GM18508 (cell line): ENCODE measurements around the gene SLC39A2.
"Not testable (repeated sequence)": the region's sequence is repeated elsewhere in the genome, so short reads cannot be mapped to it uniquely, and the experiment has no call there.

ENCODE experiments used
- ATAC-seq: cut with Tn5 transposase; IDR thresholded peaks from one replicate; pipeline ENCODE4 v1.9.1; 2021; ENCODE audit warnings: moderate number of reproducible peaks; ENCODE audit not compliant: insufficient read depth, unreplicated experiment

SLC39A2 gene

DNA sequence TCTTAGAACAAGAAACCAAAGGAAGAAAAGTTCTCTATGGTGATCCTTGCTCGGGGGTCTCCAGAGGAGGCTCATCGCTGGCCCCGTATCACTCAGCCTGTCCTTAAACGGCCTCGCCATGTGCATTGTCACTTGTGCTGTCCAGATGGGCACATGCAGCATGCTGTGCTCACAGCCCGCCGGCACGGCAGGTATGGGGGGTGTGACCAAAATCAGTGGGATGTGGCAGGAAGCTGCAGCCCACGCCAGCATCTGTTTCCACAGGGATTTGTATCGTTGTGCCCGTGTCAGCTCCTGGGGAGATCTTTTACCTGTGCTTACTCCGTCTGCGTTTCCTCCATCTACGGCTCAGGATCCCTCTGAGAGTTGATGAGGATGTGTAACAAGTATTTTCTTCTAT lies 2.6 kb upstream of the SLC39A2 start:
- no peak for ATAC-seq

DNA sequence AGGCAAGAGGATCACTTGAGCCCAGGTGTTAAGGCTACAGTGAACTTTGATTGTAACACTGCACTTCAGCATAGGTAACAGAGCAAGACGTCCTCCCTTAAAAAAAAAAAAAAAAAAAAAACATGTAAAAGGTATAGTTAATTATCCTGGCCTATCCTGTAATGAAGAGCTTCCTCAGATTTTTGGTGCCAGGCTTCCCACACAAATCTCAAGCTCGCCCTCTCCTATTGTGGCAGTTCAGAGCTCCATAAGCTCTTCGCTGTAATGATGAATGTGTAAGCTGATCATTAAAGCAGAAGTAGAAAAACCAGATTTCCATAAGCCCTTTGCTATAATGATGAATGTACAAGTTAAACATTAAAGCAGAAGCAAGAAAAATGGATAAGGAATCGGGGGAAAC lies 2.0 kb upstream of the SLC39A2 start:
- no peak for ATAC-seq

- no peak for ATAC-seq
Measured at GRCh38 chr14:20997564-20997963, 1.5 kb upstream of the SLC39A2 start.

- ATAC-seq: no peak
Measured at GRCh38 chr14:20998139-20998538, 954 bp upstream of the SLC39A2 start.

DNA sequence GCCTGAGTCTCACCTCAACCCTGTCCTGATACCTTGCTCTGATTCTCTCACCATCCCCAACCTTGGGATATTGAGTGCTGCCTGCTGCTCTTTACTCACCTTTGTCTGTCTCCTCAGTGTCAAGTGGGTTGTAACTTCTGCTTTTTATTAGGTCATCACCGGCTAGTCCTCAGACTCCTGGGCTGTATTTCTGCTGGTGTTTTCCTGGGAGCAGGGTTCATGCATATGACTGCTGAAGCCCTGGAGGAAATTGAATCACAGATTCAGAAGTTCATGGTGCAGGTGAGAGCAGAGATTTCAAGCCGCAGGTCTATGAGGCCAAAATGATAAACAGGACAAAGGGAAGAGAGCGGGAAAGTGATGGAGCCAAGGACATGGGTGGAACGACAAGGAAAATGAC lies 498 bp downstream of the SLC39A2 start:
- no peak for ATAC-seq

DNA sequence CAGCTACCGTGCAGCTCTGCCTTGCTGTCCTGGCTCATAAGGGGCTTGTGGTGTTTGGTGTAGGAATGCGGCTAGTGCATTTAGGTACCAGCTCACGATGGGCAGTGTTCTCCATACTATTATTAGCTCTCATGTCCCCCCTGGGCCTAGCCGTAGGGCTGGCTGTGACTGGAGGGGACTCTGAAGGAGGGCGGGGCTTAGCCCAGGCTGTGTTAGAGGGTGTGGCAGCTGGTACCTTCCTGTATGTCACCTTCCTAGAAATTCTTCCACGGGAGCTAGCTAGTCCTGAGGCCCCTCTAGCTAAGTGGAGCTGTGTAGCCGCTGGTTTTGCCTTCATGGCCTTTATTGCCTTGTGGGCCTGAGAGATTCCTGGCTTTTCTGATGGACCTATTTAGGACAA lies 2.1 kb downstream of the SLC39A2 start:
- ATAC-seq: no peak

- ATAC-seq: no peak
Measured at GRCh38 chr14:21003788-21004346, 4.8 kb downstream of the SLC39A2 start.

- ATAC-seq: not testable (repeated sequence)
Measured at GRCh38 chr14:21009721-21010120, 10.6 kb downstream of the SLC39A2 start.

GRCh38 chr14:21011136-21011535 lies 12.0 kb downstream of the SLC39A2 start:
- ATAC-seq: no peak

DNA sequence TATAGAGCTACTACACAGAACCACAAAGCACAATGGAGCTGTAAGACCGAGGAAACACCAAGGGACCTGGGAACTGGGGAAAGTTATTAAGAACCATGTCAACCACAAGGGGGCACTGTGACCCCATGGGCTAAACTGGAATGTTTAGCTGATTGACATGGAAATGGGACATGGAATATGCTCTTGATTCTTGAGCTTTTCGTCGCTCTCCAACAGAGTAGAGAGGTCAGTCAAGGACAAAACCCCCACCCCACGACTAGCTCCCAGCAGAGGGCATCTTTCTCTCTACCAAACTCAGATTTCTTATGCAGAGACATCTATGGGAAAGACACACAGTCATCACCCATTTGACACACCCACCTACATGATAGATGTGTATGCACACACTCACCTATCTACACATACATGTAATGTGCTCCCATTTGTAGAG lies 15.7 kb downstream of the SLC39A2 start:
- no peak for ATAC-seq

DNA sequence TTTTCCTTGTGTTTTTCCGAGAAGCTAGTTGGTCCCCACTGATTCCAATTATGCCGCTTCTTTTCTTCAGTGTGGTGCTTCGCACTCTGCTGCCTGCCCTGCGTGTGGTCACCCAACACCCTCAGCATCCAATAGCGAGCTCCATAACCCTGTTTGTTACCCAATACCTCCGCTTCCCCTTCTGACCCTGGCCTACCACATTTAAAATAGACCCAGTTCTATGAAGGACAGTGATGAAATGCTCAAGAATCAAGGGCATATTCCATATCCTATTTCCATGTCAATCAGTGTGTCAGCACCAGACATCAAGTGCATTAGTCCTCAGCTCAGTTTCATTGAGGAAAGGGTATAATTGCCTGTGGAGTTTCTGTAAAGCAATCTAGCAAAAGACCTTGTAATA lies 16.2 kb downstream of the SLC39A2 start:
- ATAC-seq: no peak

DNA sequence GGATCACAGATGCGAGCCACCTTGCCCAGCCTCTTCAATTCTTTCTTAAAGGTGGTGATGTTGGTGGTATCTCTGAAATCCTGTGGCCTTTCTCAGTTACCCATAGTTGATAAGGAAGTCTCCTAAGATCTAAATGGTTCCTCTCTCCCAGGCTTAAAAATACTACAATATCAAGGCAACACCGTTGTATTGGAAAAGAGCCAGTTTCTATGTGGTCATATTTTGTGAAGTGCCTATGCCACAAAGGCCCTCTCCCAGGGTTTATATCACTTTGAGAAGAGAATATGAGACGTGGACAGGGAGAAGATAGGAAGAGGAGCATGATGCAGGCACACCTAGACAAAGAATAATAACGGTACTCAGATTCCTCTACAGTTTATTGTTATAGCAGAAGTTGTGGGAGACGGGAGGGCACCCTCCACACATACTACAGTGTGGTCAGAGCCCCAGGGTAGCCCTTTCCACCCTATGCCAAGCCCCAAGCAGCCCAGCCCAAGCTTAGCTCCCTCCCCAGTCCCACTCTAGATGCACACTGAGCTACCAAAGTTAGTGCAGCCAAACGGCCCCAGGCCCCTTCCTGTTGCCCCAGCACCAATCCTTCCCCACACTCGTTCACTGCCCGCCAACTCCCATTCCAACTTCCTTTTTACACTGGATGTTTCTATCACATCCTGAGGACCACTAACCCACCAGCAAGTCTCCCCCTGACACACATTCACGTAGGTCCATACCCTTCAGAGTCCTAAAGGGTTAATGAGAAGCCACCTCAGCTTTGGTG lies 17.5 kb downstream of the SLC39A2 start:
- no peak for ATAC-seq

DNA sequence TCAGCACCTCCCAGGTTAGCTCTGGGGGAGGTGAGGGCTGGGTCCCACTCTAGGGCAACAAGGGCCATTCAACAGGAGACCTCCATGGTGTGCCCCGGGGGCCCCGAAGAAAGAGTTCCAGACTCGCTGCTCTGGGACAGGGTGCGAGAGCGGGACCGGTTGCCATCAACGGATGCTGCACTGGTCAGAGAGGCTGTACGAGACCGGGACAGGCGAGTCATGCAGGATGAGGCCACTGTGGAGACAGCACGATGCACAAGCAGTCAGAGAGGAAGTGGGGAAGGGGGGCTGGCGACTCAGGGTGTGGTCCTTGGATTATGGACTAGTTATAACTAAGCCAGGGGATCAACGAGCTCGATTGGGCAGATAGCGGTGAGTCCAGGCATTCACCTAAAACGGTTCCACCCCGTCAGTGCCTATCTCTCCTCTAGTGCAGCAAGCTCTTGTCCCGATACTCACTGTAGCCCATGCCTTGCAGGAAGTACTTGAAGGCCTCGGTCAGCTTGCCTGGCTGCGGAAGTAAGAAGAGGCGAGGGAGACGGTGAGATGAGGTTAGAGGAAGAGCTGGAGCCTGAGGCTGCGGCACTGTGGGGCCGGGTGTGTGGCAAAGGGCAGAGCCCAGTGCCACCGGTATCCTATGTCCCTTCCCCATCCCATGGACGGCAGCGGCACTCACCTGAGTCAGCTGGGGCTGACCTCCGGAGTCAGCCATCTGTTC lies 18.6 kb downstream of the SLC39A2 start:
- no peak for ATAC-seq

GRCh38 chr14:21018286-21018685 lies 19.2 kb downstream of the SLC39A2 start:
- no peak for ATAC-seq

DNA sequence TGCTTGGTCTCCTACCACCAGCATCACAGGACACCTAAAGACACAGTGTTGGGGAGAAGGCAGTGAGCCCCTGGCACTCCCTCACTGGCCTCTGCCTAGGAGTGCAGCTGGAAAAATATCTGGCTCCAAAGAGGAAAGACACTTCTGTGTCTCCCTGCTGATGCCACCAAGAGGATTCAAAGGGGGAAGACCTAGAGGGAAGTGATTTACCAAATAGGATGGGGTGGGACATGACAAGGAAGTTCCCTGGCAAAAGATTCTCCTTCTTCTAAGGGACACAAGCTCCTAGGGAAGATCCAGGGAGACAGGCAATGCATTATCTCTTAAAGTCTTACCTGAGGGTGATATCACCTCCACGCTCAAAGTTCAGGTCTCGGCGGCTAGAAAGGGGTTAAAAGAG lies 19.7 kb downstream of the SLC39A2 start:
- ATAC-seq: no peak

- no peak for ATAC-seq
Measured at GRCh38 chr14:21019366-21019765, 20.3 kb downstream of the SLC39A2 start.

DNA sequence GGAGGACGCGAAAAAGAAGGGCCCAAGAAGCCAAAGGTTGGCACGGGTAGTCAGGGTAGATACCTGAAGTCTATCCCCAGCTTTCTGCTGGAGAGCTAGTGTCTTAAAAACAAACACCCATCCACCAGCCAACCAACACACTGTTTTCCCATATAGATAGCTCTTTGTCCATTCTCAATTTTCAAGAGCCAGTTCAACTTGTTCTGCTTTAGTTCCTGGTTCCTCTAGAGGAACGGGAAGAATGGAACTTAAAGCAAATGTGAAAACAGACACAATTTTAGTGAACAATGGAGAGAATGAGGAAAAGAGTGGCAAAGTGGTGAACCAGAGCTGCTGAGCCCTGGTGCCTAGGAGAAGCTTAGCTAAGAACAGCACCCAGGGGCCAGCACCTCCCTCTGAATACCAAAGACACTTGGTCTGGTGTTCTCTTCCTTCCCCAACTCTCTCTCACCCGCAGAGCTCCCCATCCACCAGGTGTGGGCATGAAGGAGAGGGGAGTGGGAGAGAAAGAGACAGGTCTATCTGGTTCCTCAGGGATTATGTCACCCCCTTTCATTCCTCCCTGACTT lies 22.0 kb downstream of the SLC39A2 start:
- ATAC-seq: no peak

- ATAC-seq: no peak
Measured at GRCh38 chr14:21022686-21023085, 23.6 kb downstream of the SLC39A2 start.

DNA sequence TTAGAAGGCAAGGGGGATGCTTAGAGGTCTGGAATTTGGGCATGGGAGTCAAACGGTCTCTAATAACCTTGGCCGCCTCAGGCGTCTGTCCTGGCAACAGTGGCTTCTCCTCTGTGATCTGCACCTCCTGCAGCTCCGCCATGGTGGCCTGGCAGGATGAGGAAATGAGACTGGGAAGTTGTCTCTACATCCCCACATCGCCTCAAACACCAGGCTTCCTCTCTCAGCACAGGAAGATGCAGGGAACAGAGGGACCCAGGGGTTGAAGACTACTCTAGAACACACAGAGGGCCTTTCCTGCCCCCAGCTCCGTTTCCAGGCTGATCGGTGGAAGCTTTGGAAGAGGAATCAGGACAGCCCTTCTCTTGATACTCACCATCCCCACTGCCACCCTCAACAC lies 24.1 kb downstream of the SLC39A2 start:
- no peak for ATAC-seq

- no peak for ATAC-seq
Measured at GRCh38 chr14:21023817-21024584, 24.9 kb downstream of the SLC39A2 start.
